GM19328 (cell line): Measurements from ENCODE around the gene CD248.
A peak's percentile ranks its signal among the peaks of the same experiment; 100 is the strongest.
"Not testable (repeated sequence)": the region's sequence is repeated elsewhere in the genome, so short reads cannot be mapped to it uniquely, and the experiment has no call there.

Source experiments
- ATAC-seq: cut with Tn5 transposase; IDR thresholded peaks from one replicate; pipeline ENCODE4 v1.9.1; 2021; ENCODE audit warnings: mild to moderate bottlenecking, moderate library complexity; ENCODE audit not compliant: unreplicated experiment

The CD248 gene

GRCh38 chr11:66316849-66317251 is at the start of gene CD248:
Gene CD248 (minus strand): TSS chr11:66317044. CDS start chr11:66317027, 17 bp downstream.
- ATAC-seq = no peak

GRCh38 chr11:66365711-66366619 is 49.1 kb upstream of the CD248 start:
- ATAC-seq = no peak

- ATAC-seq = no peak
These were observed 48.3 kb upstream of the CD248 start for GRCh38 chr11:66365166-66365565.

GRCh38 chr11:66363805-66364535 is 47.1 kb upstream of the CD248 start:
- ATAC-seq = no peak

GRCh38 chr11:66363187-66363601 is 46.4 kb upstream of the CD248 start:
- ATAC-seq = no peak

GRCh38 chr11:66362481-66363147 is 45.8 kb upstream of the CD248 start:
- no peak for ATAC-seq

GRCh38 chr11:66361502-66361941 is 44.7 kb upstream of the CD248 start:
- no peak for ATAC-seq

- no peak for ATAC-seq
These were observed 43.7 kb upstream of the CD248 start for GRCh38 chr11:66360406-66361073.

GRCh38 chr11:66359662-66360087 is 42.8 kb upstream of the CD248 start:
- no peak for ATAC-seq

- ATAC-seq = not testable (repeated sequence)
These were observed 33.9 kb upstream of the CD248 start for GRCh38 chr11:66350560-66351235.

- ATAC-seq = no peak
These were observed 32.2 kb upstream of the CD248 start for GRCh38 chr11:66349084-66349386.

- no peak for ATAC-seq
These were observed 30.8 kb upstream of the CD248 start, which contains the start of gene B4GAT1 for GRCh38 chr11:66347425-66348276. Gene B4GAT1 (minus strand): TSS chr11:66347629. CDS start chr11:66347545, 84 bp downstream.

GRCh38 chr11:66346476-66347424 is 29.9 kb upstream of the CD248 start:
- ATAC-seq = no peak

GRCh38 chr11:66345316-66345649 is 28.4 kb upstream of the CD248 start:
- no peak for ATAC-seq

- peak; percentile 69 for ATAC-seq
These were observed 27.9 kb upstream of the CD248 start, which contains the start of gene BRMS1 for GRCh38 chr11:66344550-66345315. Gene BRMS1 (minus strand): TSS chr11:66345104. CDS start chr11:66342234, 2,870 bp downstream.

GRCh38 chr11:66343176-66343575 is 26.3 kb upstream of the CD248 start:
- no peak for ATAC-seq

GRCh38 chr11:66341502-66342126 is 24.8 kb upstream of the CD248 start:
- ATAC-seq = no peak
